CD4-positive, alpha-beta T cell treated with Interleukin-17A for 4 hours (primary cell): Measurements from ENCODE around the gene ALDH1A1.

ENCODE experiments used
- DNase-seq: peaks from one replicate; pipeline ENCODE4 v3.0.0-alpha.2; 2020; ENCODE audit warnings: mixed read lengths

ALDH1A1 gene

DNA sequence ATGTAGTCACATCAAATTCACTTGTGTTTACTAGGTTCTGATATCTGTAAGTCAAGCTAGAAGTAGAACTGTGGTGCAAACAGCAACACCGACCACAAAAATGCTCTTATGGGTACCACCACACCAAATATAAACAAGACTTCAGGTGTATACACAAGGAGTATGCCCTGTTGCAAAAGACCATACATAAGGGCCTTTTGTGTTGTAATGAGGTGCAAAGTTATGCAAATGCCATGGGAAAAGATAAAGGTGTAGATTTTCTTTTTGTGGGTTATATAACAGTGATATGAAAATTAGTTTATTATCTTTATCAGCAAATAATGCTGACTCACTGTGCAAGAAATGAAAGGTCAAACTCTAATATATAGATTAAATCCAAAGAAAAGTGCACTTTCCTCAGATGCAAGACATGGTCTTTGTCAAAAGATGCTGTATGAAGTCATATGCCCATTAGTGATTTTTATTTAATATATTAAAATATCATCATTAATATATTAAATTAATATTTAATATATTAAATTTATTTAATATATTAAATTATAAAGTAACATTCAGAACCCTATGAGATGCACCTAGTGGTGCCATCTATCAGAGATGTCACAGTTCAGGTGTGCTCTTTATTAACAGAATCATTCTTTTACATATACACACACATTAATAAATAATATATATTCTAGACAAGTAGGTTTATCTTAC lies 26.7 kb upstream of the ALDH1A1 start:
- no peak for DNase-seq

GRCh38 chr9:72978744-72979143 lies 25.9 kb upstream of the ALDH1A1 start:
- no peak for DNase-seq

- no peak for DNase-seq
These were observed 24.8 kb upstream of the ALDH1A1 start for GRCh38 chr9:72977670-72978069.

DNA sequence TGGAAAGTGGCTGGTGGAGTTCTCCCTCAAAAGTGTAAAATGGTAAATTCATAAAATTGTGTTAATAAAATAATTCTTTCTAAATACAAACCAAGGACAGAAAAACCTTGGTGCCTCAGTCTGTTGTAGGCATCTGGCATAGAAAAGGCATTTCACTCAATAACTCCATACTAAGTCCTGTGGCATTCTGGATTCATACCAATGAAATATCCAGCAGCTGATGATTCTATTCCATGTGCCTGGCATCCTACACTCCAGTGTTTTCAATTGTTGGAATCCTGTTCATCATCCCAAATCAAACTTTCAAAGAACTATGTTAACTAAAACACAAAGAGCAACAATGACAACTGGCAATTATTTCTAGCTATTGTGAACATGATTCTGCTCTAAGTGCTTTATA lies 21.6 kb upstream of the ALDH1A1 start:
- DNase-seq, result no peak

GRCh38 chr9:72972636-72973035 lies 19.8 kb upstream of the ALDH1A1 start:
- no peak for DNase-seq

DNA sequence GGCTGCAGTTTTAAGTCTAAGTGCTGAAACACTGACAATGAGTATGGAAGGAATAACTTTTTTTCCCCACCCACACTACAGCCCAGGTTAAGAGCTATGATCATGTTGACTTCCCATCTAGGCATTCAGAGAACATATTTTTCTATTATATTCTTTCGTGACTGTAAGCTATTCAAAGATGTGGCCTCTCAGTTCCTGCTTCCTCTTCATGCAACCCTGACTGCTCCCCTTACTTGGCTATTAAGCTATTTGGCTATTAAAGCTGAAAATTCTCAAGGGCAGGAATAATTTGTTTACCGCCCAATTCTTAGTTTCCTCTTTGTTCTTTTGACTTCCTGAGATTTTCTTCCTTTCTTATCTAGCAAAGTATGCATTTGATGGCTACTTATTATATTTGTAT lies 18.6 kb upstream of the ALDH1A1 start:
- no peak for DNase-seq

DNA sequence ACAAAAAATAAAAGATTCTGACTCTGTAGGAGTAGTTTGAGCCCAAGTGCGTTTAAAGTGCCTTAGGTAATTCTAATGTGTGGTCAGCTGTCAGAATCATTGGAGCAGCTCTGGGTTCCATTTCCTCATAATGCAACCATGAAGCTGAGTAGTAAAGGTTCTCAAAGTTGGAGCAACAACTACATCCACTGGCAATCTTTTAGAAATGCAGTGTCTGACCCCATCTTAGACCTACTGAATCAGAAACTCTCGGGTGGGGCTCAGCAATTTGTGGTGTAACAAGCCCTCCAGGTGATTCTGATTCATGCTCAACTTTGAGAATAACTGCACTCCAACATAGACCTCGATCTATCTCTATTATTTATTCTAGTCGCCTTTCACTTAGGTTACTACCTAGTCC lies 7.6 kb upstream of the ALDH1A1 start:
- DNase-seq, result no peak

DNA sequence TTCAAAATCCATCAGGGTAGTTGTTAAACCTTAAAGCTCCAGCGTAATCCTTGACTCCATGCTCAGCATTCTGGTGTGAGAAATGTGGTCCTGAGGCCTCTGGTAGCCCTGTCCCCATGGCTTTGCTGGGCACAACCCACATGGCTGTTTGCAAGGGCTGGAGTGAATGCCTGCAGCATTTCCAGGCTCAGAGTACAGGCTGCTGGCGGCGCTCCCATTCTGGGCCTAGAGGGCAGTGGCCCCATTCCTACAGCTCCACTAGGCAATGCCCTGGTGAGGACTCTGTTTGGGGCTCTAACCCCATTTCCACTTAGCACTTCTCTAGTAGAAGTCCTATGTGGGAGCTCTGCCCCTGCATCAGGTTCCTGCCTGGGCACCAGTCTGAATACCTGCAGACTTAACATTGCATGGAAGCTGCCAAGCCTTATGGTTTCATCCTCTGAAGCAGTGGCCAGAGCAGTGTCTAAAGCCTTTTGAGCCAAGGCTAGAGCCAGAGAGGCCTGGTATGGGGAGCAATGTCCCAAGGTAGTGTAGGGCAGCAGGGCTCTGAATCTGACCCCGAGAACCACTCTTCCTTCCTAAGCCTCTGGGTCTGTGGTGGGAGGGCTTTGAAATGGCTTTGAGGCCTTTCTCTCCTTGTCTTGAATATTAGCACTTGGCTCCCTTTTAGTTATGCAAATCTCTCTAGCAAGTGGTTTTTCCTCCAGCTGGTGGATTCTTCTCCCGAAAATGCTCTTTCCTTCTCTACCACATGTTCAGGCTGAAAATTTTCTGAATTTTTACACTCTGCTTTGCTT lies 5.8 kb upstream of the ALDH1A1 start:
- no peak for DNase-seq

GRCh38 chr9:72955571-72955970 lies 2.7 kb upstream of the ALDH1A1 start:
- no peak for DNase-seq

DNA sequence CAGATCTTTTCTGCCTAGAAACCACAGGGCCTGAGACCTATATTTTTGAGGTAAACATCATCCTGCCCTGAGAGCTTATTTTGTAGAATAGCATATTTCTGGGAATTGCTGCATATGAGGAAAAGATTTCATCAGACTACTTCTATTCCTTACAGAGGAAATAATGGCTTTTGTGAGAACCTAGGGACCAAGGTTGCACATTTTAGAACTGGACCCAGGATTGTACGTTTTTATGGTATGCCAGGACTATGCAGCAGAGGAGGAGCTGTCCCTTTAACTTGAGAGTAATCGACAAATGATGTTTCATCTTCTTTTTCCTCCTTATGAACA lies 2.2 kb upstream of the ALDH1A1 start:
- no peak for DNase-seq

DNA sequence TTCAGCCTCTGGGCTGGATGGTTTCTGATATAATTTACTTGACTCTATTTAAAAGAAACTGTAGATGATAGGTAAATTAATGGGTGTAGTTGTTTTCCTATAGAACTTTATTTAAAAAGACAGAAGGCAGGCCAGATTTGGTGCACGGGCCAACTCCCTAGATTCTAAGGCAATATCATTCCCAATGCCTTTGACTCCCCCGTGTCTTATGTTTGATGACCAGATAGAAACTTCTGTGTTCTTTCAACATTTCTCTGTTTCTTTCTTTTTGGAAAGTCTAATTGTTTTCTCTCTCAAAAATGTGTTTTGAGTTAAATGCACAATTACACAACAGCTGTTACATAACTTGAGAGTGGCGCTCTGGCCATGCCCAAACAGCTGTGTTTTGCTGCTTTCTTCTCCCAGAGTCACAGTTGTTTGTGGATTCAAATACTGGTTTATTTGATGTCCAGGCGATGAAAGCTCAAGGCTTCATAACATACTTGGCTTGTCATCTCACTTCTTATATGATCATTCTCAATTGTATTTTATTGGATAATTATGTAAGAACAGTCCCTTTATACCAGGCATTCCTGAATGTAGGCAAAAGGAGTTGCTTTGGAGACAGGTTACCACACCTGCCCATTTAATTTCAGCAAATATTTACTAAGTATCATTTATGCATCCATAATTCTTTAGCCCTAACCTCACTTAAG lies 1.7 kb upstream of the ALDH1A1 start:
- no peak for DNase-seq

GRCh38 chr9:72952381-72952690 lies 517 bp downstream of the ALDH1A1 start:
- DNase-seq, result no peak

DNA sequence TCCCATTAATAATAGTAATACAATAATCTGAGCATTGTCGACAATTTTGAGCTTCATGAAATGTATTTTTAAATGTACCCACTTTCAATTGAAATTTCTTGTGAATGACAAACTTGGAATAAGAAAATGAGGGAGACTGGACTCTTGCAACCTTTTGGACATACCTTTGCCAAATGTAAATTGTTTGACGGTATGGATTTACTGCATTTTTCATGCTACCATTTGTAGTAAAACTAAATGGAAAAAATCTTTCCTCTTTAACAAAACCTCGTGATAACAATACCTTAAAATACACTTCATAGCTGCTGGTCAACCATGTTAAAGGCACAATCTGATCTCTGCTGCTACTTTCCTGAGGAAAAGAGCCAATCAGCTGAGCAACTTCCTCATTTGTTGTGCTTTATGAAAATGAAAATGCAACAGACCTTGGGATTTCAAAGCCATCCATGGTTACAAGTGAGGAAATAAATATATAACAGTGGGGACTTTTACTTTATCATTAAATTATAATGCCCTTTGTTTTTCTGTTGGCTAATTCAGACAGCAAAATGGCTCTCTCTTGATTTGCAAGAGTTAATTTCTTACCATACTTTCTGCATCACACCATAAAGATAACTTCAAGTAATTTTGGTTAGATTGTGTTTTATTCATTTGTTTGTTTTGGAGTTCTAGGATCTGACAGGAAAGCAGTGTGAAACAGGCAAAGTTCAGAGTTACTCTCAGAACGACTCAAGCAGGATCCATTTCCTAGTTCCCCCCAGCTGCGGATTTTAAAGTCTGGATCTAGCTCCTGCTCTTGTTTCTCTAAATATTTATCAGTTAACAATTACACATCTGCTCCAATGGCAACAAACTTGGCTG lies 1.1 kb downstream of the ALDH1A1 start:
- DNase-seq, result no peak

- no peak for DNase-seq
These were observed 1.9 kb downstream of the ALDH1A1 start for GRCh38 chr9:72950875-72951442.

GRCh38 chr9:72949918-72950325 lies 2.9 kb downstream of the ALDH1A1 start:
- no peak for DNase-seq

- DNase-seq, result no peak
These were observed 3.6 kb downstream of the ALDH1A1 start for GRCh38 chr9:72949244-72949582.

- no peak for DNase-seq
These were observed 4.1 kb downstream of the ALDH1A1 start for GRCh38 chr9:72948575-72949243.

DNA sequence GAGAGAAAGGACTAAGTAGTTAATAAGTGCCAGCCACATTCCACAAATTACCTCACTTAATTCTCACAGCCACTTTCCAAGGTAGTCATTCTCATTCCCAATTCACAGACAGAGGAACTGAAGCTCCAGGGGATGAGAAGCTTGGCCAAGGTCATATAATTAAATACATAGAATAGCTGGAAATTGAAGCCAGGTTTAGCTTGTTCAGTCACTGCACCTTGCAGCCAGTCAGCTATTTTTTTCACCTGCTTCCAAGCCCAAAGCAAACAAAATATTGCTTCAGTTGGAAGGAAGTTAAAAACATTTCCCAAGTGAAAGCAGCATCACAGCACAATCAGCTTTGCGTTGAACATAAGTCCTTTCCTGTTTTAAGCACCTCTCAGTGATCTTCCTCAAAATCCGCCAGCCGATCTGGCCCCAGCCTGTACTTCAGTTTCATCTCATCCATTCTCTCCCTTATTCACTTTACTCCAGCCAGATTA lies 4.8 kb downstream of the ALDH1A1 start:
- no peak for DNase-seq

GRCh38 chr9:72946821-72947220 lies 6.0 kb downstream of the ALDH1A1 start:
- no peak for DNase-seq

GRCh38 chr9:72946318-72946717 lies 6.5 kb downstream of the ALDH1A1 start:
- no peak for DNase-seq

DNA sequence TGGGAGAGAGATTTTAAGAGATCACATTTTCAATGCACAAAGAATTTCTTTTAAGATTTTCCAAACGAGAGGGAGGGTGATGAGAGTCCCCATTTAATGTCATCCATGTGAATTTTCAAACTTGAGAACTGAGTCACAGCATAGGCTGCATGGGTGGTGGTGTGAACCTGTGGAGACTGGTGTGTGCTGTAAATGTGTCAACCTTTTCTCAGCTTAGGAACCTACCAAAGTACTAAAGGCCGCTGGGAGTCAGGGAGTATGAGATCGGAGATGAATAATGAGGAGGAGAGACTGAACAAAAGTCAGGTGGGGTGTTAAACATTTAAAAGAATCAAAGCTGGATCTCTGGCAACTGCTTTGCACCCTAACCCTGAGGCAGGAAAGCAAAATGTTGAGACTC lies 7.5 kb downstream of the ALDH1A1 start:
- no peak for DNase-seq

GRCh38 chr9:72943844-72944462 lies 8.9 kb downstream of the ALDH1A1 start:
- DNase-seq, result no peak
